T-helper 9 cell (primary cell): ENCODE results near the gene SPON1.
"Not testable (repeated sequence)": the region's sequence is repeated elsewhere in the genome, so short reads cannot be mapped to it uniquely, and the experiment has no call there.

Experiments used
- DNase-seq: peaks from one replicate; pipeline ENCODE4 v3.0.0-alpha.2; 2020

SPON1 gene

DNA sequence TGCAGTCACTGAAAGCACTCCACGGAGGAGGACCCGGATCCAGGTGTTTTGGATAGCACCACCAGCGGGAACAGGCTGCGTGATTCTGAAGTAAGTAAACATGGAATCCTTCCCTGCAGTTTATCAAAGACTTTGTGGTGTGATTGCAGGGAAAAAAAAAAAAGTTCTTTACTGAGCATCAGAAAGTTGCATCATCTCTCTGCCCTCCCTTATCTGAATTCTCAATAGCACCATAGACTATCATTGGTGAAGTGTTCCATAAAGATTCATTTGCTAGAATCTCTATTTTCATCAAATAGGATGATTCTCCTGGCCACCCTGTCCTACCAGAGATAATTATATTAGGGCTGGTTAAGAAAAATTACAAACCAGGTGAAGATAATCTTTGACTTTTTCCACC is 79.0 kb downstream of the SPON1 start:
- DNase-seq = no peak

- DNase-seq = no peak
These were observed 80.4 kb downstream of the SPON1 start for GRCh38 chr11:14042686-14043465.

GRCh38 chr11:14044916-14045315 is 82.4 kb downstream of the SPON1 start:
- no peak for DNase-seq

DNA sequence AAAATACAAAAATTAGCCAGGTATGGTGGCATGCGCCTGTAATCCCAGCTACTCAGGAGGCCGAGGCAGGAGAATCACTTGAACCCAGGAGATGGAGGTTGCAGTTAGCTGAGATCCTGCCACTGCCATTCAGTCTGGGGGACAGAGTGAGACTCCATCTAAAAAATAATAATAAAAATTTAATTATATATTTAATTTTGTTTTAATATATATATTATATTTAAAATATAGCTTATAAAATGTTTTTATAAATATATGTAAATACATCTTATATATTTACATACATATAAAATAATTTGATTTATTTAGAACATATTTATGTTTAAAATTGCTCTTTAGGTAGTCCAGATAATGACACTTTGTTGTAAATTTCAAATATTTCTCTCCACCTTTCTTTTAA is 82.9 kb downstream of the SPON1 start:
- no peak for DNase-seq

GRCh38 chr11:14052198-14052597 is 89.7 kb downstream of the SPON1 start:
- no peak for DNase-seq

GRCh38 chr11:14054116-14055107 is 91.9 kb downstream of the SPON1 start:
- DNase-seq = no peak

- no peak for DNase-seq
These were observed 93.4 kb downstream of the SPON1 start for GRCh38 chr11:14055936-14056335.

GRCh38 chr11:14058061-14058460 is 95.5 kb downstream of the SPON1 start:
- no peak for DNase-seq

- DNase-seq = no peak
These were observed 97.0 kb downstream of the SPON1 start for GRCh38 chr11:14059491-14059890.

DNA sequence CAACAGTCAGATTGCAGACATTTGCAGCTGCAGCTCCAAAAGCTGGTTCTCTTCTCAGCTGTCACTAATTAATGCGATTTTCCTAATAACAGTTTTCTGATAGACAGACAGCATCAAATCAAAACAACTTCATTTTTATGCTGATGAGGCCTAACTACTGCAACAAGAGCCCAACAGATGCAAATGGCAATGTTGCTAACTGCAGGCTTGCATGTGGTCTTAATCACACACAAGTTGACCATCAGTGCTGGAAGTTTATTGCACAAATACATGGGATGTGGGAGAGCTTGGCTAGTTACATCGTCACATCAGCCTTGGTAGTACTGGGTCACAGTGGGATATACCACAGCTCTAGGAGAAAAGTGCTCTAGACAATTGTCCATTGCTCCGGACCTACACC is 99.2 kb downstream of the SPON1 start:
- no peak for DNase-seq

GRCh38 chr11:14065141-14065540 is 102.6 kb downstream of the SPON1 start:
- DNase-seq = no peak

- no peak for DNase-seq
These were observed 103.2 kb downstream of the SPON1 start for GRCh38 chr11:14065681-14066080.

DNA sequence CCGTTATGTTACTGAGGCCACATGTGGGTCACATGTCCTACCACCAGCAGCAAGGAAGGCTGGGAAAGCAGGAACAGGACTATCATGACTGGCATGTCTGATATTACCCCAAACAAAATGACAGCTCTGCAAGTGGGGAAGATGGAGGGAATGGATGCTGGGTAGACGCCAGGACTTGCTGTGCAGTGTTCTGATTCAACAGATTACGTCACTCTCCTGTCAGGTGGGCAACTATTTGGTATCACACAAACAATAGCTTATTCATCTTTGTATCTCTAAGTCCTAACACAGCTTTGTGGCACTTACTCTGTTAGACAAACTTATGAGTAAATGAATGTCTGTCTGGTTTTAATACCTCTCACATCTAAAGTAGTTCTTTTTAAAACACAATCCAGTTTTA is 105.2 kb downstream of the SPON1 start:
- DNase-seq = no peak

DNA sequence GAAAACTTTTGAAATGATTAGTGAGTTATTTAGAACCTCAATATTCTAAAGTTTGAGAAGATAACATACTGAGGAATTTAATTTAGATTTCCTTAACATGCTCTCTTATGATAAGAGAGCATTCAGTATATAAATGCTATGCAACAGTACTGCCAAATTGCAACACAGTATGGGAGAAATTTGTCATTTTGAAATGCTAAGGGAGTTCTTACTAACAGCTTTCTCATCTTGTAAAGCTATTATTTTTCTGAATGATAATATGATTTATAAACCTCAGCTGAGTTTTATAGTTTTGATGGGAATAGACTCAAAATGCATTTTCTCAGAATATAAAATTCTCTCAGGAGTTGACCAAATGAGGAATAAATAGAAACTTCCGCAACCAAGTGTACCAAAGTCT is 108.4 kb downstream of the SPON1 start:
- DNase-seq = no peak

- DNase-seq = no peak
These were observed 111.4 kb downstream of the SPON1 start for GRCh38 chr11:14073849-14074476.

GRCh38 chr11:14075118-14076078 is 112.9 kb downstream of the SPON1 start:
- DNase-seq = peak; percentile 32

DNA sequence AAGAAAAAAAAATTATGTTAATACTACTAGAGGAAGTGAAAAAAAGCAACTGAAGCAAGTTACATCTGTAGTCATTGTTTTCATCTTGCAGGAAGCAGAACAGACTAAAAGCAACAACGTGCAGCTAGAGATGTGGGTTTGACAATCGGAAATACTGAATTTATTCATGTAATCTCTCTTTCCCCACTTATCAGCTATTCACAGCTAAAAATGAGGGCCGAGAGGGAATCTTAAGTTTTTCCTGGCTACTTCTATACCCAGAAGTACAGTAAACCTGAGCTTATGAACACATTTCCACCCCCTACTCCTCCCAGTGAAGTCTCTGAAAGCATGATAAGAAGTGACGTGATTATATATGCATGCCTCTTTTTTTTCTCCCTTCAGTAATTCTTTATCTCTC is 116.5 kb downstream of the SPON1 start:
- DNase-seq = no peak

- DNase-seq = no peak
These were observed 117.3 kb downstream of the SPON1 start for GRCh38 chr11:14079797-14080196.

- no peak for DNase-seq
These were observed 119.2 kb downstream of the SPON1 start for GRCh38 chr11:14081581-14082231.

- DNase-seq = no peak
These were observed 119.8 kb downstream of the SPON1 start for GRCh38 chr11:14082338-14082737.

DNA sequence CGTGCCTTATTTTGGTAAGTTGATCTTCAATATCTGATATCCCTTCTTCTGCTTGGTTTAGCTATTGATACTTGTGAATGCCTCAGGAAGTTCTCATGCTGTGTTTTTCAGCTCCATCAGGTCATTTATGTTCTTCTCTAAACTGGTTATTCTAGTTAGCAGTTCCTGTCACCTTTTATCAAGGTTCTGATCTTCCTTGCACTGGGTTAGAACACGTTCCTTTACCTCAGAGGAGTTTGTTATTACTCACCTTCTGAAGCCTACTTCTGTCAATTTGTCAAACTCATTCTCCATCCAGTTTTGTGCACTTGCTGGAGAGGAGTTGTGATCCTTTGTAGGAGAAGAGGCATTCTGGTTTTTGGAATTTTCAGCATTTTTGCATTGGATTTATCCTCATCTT is 126.3 kb downstream of the SPON1 start:
- not testable (repeated sequence) for DNase-seq
